Skeletal muscle satellite cell (primary cell): Measurements from ENCODE around the gene RUNDC3A.
A peak's percentile ranks its signal among the peaks of the same experiment; 100 is the strongest.
"Not testable (repeated sequence)": the region's sequence is repeated elsewhere in the genome, so short reads cannot be mapped to it uniquely, and the experiment has no call there.

Experiments
- H3K27me3 ChIP-seq: 2 replicates; pipeline ENCODE4 v1.7.0; 2013; ENCODE audit warnings: low read length; ENCODE audit not compliant: control insufficient read depth, insufficient read depth
- H3K36me3 ChIP-seq: 2 replicates; pipeline ENCODE4 v1.7.0; 2013; ENCODE audit warnings: mild to moderate bottlenecking, control low read depth, low read length; ENCODE audit not compliant: insufficient read depth
- H3K4me1 ChIP-seq: 2 replicates; pipeline ENCODE4 v1.7.0; 2013; ENCODE audit warnings: low read length; ENCODE audit not compliant: control insufficient read depth, insufficient read depth
- H3K4me2 ChIP-seq: 2 replicates; pipeline ENCODE4 v1.7.0; 2013; ENCODE audit warnings: mild to moderate bottlenecking, low read length
- H3K4me3 ChIP-seq: 2 replicates; pipeline ENCODE4 v1.7.0; 2013; ENCODE audit warnings: low read length
- H3K9ac ChIP-seq: 2 replicates; pipeline ENCODE4 v1.7.0; 2013; ENCODE audit warnings: mild to moderate bottlenecking, low read depth, low read length, moderate library complexity
- H3K9me3 ChIP-seq: replicated peaks from 2 replicates; pipeline ENCODE4 v1.7.0; 2013; ENCODE audit warnings: mild to moderate bottlenecking, control low read depth, low read length

Gene RUNDC3A

GRCh38 chr17:44323359-44324091, 15.1 kb downstream of the RUNDC3A start:
- Histone ChIP-seq H3K27me3 (no peaks in the 10 kb centered on the region), H3K9me3 (no peaks in the 10 kb centered on the region), H3K36me3 (peaks cover 31% of the 10 kb centered on the region), H3K4me3 (peak overlapping the region; percentile 92), H3K4me1 (peaks cover 11% of the 10 kb centered on the region), H3K9ac (peak overlapping the region; percentile 86), H3K4me2 (peak overlapping the region; percentile 91)

- peaks cover 28% of the 10 kb centered on the region for H3K36me3 ChIP-seq
- no peaks in the 10 kb centered on the region for H3K9me3 ChIP-seq
- H3K27me3 ChIP-seq: no peaks in the 10 kb centered on the region
- peak overlapping the region; percentile 86 for H3K9ac ChIP-seq
- H3K4me1 ChIP-seq: peaks cover 15% of the 10 kb centered on the region
- peak overlapping the region; percentile 92 for H3K4me3 ChIP-seq
- peak overlapping the region; percentile 91 for H3K4me2 ChIP-seq
Measured at GRCh38 chr17:44324092-44324570, 15.7 kb downstream of the RUNDC3A start.

- Histone ChIP-seq H3K27me3 (no peaks in the 10 kb centered on the region), H3K9ac (peak within 1 kb of the TSS; percentile 86), H3K4me1 (peaks cover 15% of the 10 kb centered on the region), H3K36me3 (peaks cover 24% of the 10 kb centered on the region), H3K4me3 (peak within 1 kb of the TSS; percentile 92), H3K4me2 (peak within 1 kb of the TSS; percentile 91), H3K9me3 (no peaks in the 10 kb centered on the region)
Measured at GRCh38 chr17:44324571-44325275, 16.3 kb downstream of the RUNDC3A start, which contains the start of gene SLC25A39. TSS of gene SLC25A39 (minus strand) at chr17:44324823. CDS start at chr17:44323562, 1,261 bp downstream.

GRCh38 chr17:44326861-44327444, 18.6 kb downstream of the RUNDC3A start:
- no peak overlapping the region for H3K9ac ChIP-seq
- peak overlapping the region; percentile 60 for H3K4me2 ChIP-seq
- no peaks in the 10 kb centered on the region for H3K27me3 ChIP-seq
- H3K4me1 ChIP-seq: peaks cover 15% of the 10 kb centered on the region
- peaks cover 3% of the 10 kb centered on the region for H3K36me3 ChIP-seq
- no peaks in the 10 kb centered on the region for H3K9me3 ChIP-seq
- H3K4me3 ChIP-seq: peak overlapping the region; percentile 26

GRCh38 chr17:44327715-44328449, 19.5 kb downstream of the RUNDC3A start:
- H3K9ac ChIP-seq: no peak overlapping the region
- peaks cover 15% of the 10 kb centered on the region for H3K4me1 ChIP-seq
- H3K4me3 ChIP-seq: no peak overlapping the region
- no peaks in the 10 kb centered on the region for H3K27me3 ChIP-seq
- no peak overlapping the region for H3K4me2 ChIP-seq
- no peaks in the 10 kb centered on the region for H3K9me3 ChIP-seq
- H3K36me3 ChIP-seq: no peaks in the 10 kb centered on the region

GRCh38 chr17:44329516-44329915, 21.1 kb downstream of the RUNDC3A start:
- not testable (repeated sequence) for H3K27me3 ChIP-seq, H3K36me3 ChIP-seq, H3K9me3 ChIP-seq, H3K9ac ChIP-seq, H3K4me3 ChIP-seq, H3K4me2 ChIP-seq, H3K4me1 ChIP-seq

GRCh38 chr17:44330263-44330662, 21.9 kb downstream of the RUNDC3A start:
- not testable (repeated sequence) for H3K9ac ChIP-seq, H3K27me3 ChIP-seq, H3K9me3 ChIP-seq, H3K4me1 ChIP-seq, H3K36me3 ChIP-seq, H3K4me3 ChIP-seq, H3K4me2 ChIP-seq

- peaks cover 6% of the 10 kb centered on the region for H3K27me3 ChIP-seq
- H3K4me1 ChIP-seq: peaks cover 8% of the 10 kb centered on the region
- H3K36me3 ChIP-seq: no peaks in the 10 kb centered on the region
- H3K4me2 ChIP-seq: no peak overlapping the region
- no peak overlapping the region for H3K4me3 ChIP-seq
- no peaks in the 10 kb centered on the region for H3K9me3 ChIP-seq
- H3K9ac ChIP-seq: no peak overlapping the region
Measured at GRCh38 chr17:44331249-44331760, 22.9 kb downstream of the RUNDC3A start.

- peaks cover 5% of the 10 kb centered on the region for H3K4me1 ChIP-seq
- H3K27me3 ChIP-seq: peaks cover 6% of the 10 kb centered on the region
- H3K9ac ChIP-seq: no peak overlapping the region
- no peak overlapping the region for H3K4me2 ChIP-seq
- H3K4me3 ChIP-seq: no peak overlapping the region
- H3K36me3 ChIP-seq: no peaks in the 10 kb centered on the region
- no peaks in the 10 kb centered on the region for H3K9me3 ChIP-seq
Measured at GRCh38 chr17:44333371-44333770, 25.0 kb downstream of the RUNDC3A start.

- Histone ChIP-seq H3K27me3 (peaks cover 6% of the 10 kb centered on the region), H3K4me1 (peaks cover 3% of the 10 kb centered on the region), H3K4me3 (no peak overlapping the region), H3K36me3 (no peaks in the 10 kb centered on the region), H3K9ac (no peak overlapping the region), H3K9me3 (no peaks in the 10 kb centered on the region), H3K4me2 (no peak overlapping the region)
Measured at GRCh38 chr17:44334315-44334714, 25.9 kb downstream of the RUNDC3A start.

GRCh38 chr17:44334727-44335126, 26.3 kb downstream of the RUNDC3A start:
- peaks cover 6% of the 10 kb centered on the region for H3K27me3 ChIP-seq
- H3K9ac ChIP-seq: no peak overlapping the region
- H3K4me1 ChIP-seq: peaks cover 3% of the 10 kb centered on the region
- H3K4me2 ChIP-seq: no peak overlapping the region
- H3K4me3 ChIP-seq: no peak overlapping the region
- no peaks in the 10 kb centered on the region for H3K9me3 ChIP-seq
- H3K36me3 ChIP-seq: no peaks in the 10 kb centered on the region
